ENCODE results near the gene DCPS.

The DCPS gene

DNA sequence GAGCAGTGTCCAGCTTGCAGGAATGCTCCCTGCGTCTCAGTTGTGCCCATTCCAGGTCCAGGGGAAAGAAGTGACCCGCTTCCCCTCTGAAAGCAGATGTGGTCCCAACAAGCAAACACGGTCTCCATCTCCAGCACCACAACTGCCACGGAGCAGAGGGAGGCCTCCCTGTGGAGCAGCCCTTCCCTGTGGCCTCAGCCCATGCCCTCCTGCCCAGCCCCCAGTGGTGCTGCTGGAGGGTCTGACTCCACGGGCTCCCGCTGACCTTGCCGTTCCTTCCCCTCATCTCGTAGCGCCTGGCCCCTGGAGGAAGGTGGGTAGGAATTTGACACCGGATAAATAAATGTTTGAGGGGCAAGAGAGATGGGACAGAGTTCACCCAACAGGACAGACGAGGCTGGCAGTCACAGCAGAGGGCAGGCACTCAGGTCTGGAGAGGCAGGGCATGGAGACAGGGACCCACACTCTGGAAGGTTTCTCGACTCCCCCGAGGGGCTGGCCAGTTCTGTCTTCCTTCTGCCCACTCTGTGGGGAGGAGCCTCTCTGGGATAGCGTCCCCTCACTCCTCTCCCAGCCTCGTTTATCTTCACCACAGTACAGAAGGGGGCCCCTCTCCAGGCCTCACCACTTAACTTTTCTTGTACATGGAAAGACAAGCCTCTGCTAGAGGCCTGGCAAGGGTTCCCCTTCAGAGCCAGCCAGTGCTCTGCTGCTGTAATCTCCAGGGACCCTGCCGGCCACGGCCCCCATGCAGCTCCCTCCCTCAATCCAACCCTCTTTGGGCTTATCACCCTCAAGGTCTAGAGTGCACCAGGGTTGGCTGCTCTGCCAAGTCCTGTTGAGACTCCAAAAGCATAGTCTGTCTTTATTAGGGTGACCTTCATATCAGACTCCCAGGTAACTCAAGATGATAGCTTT, 44.1 kb downstream of the DCPS start:
- Histone ChIP-seq H3K9me3 (ENCODE audit: insufficient read depth, low read length) (no peaks in the 10 kb centered on the region), H3K9me2 (replicated peaks; ENCODE audit: insufficient read depth, low read length) (no peaks in the 10 kb centered on the region), H3K9ac (ENCODE audit: low read length) (no peak overlapping the region), H3K4me2 (ENCODE audit: low read depth, low read length, poor library complexity, severe bottlenecking) (no peak overlapping the region), H4K20me1 (ENCODE audit: low read depth, low read length) (no peaks in the 10 kb centered on the region), H3K79me2 (ENCODE audit: insufficient read depth, low read length) (no peaks in the 10 kb centered on the region), H3K27me3 (ENCODE audit: low read length) (no peaks in the 10 kb centered on the region), H2AFZ (ENCODE audit: low read depth, low read length, severe bottlenecking) (no peak overlapping the region), H3K36me3 (ENCODE audit: low read length) (no peaks in the 10 kb centered on the region), H3F3A (ENCODE audit: insufficient read depth) (no peaks in the 10 kb centered on the region), H3K27ac (ENCODE audit: low read depth, low read length) (no peak overlapping the region), H3K4me3 (ENCODE audit: insufficient read depth, low read length, poor library complexity, severe bottlenecking) (no peak overlapping the region)
- no peak for TF ChIP-seq EZH2phosphoT487 (conservative IDR thresholded peaks at IDR 0.05; ENCODE audit: low read length)
- TF ChIP-seq, protein P1, sequence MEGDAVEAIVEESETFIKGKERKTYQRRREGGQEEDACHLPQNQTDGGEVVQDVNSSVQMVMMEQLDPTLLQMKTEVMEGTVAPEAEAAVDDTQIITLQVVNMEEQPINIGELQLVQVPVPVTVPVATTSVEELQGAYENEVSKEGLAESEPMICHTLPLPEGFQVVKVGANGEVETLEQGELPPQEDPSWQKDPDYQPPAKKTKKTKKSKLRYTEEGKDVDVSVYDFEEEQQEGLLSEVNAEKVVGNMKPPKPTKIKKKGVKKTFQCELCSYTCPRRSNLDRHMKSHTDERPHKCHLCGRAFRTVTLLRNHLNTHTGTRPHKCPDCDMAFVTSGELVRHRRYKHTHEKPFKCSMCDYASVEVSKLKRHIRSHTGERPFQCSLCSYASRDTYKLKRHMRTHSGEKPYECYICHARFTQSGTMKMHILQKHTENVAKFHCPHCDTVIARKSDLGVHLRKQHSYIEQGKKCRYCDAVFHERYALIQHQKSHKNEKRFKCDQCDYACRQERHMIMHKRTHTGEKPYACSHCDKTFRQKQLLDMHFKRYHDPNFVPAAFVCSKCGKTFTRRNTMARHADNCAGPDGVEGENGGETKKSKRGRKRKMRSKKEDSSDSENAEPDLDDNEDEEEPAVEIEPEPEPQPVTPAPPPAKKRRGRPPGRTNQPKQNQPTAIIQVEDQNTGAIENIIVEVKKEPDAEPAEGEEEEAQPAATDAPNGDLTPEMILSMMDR (IDR thresholded peaks at IDR 0.05; ENCODE audit: insufficient read depth, low read length, poor library complexity, severe bottlenecking), result no peak

GRCh38 chr11:126348806-126349582, 45.1 kb downstream of the DCPS start:
- no peaks in the 10 kb centered on the region for H4K20me1 ChIP-seq (ENCODE audit: low read depth, low read length)
- H3K27me3 ChIP-seq (ENCODE audit: low read length), result no peaks in the 10 kb centered on the region
- H3K9me3 ChIP-seq (ENCODE audit: insufficient read depth, low read length), result no peaks in the 10 kb centered on the region
- H3K9ac ChIP-seq (ENCODE audit: low read length), result no peak overlapping the region
- H3K79me2 ChIP-seq (ENCODE audit: insufficient read depth, low read length), result no peaks in the 10 kb centered on the region
- H2AFZ ChIP-seq (ENCODE audit: low read depth, low read length, severe bottlenecking), result no peak overlapping the region
- no peak for TF ChIP-seq EZH2phosphoT487 (conservative IDR thresholded peaks at IDR 0.05; ENCODE audit: low read length)
- TF ChIP-seq, protein P1 (IDR thresholded peaks at IDR 0.05; ENCODE audit: insufficient read depth, low read length, poor library complexity, severe bottlenecking), result no peak
- H3K4me3 ChIP-seq (ENCODE audit: insufficient read depth, low read length, poor library complexity, severe bottlenecking), result no peak overlapping the region
- H3K4me2 ChIP-seq (ENCODE audit: low read depth, low read length, poor library complexity, severe bottlenecking), result no peak overlapping the region
- no peaks in the 10 kb centered on the region for H3F3A ChIP-seq (ENCODE audit: insufficient read depth)
- H3K27ac ChIP-seq (ENCODE audit: low read depth, low read length), result no peak overlapping the region
- H3K9me2 ChIP-seq (replicated peaks; ENCODE audit: insufficient read depth, low read length), result no peaks in the 10 kb centered on the region
- no peaks in the 10 kb centered on the region for H3K36me3 ChIP-seq (ENCODE audit: low read length)

DNA sequence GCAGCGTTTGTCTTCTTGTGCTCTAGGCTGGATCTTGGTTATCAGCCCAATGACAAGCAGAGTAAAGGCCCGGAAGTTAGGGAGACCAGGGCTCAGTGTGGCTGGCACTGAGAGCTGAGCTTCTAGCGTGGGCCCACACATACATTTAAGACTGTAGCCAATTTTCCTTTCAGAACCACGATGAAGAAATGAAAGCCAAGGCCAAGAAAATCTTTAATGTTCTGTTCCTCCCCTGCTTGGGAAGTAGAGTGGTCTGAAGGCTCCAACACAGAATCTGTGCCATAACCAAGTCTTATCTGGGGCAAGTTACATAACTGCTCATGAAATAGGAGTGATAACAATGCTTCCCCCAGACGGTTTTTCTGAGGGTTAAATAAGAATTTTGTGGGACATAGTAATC, 47.0 kb downstream of the DCPS start:
- TF ChIP-seq, protein P1 (IDR thresholded peaks at IDR 0.05; ENCODE audit: insufficient read depth, low read length, poor library complexity, severe bottlenecking), result no peak
- no peak for TF ChIP-seq EZH2phosphoT487 (conservative IDR thresholded peaks at IDR 0.05; ENCODE audit: low read length)
- Histone ChIP-seq H3K27me3 (ENCODE audit: low read length) (no peaks in the 10 kb centered on the region), H3K79me2 (ENCODE audit: insufficient read depth, low read length) (no peaks in the 10 kb centered on the region), H3K27ac (ENCODE audit: low read depth, low read length) (no peak overlapping the region), H3K4me3 (ENCODE audit: insufficient read depth, low read length, poor library complexity, severe bottlenecking) (no peak overlapping the region), H3K9me3 (ENCODE audit: insufficient read depth, low read length) (no peaks in the 10 kb centered on the region), H3F3A (ENCODE audit: insufficient read depth) (no peaks in the 10 kb centered on the region), H3K4me2 (ENCODE audit: low read depth, low read length, poor library complexity, severe bottlenecking) (no peak overlapping the region), H3K9me2 (replicated peaks; ENCODE audit: insufficient read depth, low read length) (no peaks in the 10 kb centered on the region), H3K9ac (ENCODE audit: low read length) (no peak overlapping the region), H4K20me1 (ENCODE audit: low read depth, low read length) (no peaks in the 10 kb centered on the region), H2AFZ (ENCODE audit: low read depth, low read length, severe bottlenecking) (no peak overlapping the region), H3K36me3 (ENCODE audit: low read length) (no peaks in the 10 kb centered on the region)

All from SU-DHL-6 (cell line).